Measurements from ENCODE around the gene CAPN15.

The CAPN15 gene

DNA sequence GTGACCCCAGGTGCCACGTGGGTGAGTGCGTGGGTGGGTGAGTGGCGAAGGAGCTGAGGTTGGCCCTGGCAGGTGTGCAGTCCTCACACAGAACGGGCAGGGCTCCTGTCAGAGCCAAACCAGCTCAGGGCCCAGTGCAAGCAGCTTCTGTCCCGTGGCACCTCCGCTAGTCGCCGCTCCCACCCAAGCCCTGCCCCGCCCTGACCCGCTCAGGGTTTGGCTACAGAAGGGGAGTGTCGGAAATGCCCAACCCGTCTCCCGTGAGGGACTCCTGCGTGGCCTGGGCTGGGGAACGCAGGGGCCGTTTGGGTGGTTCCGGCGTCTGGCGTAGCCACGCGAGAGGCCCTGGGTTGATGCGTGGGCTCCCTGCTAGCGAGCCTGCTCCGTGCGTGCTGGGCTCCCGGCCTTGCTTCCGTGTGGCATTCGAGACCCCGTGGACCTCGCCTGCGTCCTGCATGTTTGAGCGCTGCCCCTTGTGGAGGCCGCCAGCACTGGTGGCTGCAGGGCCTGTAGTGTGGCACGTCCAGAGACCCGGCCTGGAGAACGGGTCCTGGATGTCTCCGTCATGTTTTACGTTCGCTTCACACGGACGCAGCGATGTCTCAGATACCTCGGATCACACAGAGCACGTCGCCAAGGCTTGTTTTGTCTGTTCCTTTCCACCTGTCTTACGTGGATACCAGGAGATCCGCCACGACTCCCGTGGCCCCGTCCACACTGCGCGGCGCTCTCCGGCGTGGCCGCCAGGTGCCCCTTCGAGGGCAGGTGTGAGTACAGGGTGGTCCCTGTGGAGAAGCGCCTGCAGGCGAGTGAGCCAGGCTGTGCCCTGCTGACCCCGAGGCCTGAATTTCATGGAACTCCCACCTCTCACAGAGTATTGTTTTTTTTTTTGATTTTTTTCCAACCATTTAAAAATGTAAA, 10.2 kb downstream of the CAPN15 start:
- no peak overlapping the region for H3K4me3 ChIP-seq (ENCODE audit: low read depth, low read length)
- peaks cover 16% of the 10 kb centered on the region; the same call in 1 of the 2 replicates for H3K36me3 ChIP-seq (ENCODE audit: control insufficient read depth, insufficient read depth, low read length)
- no peak overlapping the region for H3K27ac ChIP-seq (ENCODE audit: low read depth, low read length)
- no peak overlapping the region for H3K9ac ChIP-seq (ENCODE audit: low read depth, low read length)
- H3K9me3 ChIP-seq (ENCODE audit: control insufficient read depth, insufficient read depth, low read length) = no peaks in the 10 kb centered on the region
- no peaks in the 10 kb centered on the region for H3K4me1 ChIP-seq (ENCODE audit: control insufficient read depth, insufficient read depth, low read length)
- no peaks in the 10 kb centered on the region for H3K27me3 ChIP-seq (ENCODE audit: control insufficient read depth, insufficient read depth, low read length)

DNA sequence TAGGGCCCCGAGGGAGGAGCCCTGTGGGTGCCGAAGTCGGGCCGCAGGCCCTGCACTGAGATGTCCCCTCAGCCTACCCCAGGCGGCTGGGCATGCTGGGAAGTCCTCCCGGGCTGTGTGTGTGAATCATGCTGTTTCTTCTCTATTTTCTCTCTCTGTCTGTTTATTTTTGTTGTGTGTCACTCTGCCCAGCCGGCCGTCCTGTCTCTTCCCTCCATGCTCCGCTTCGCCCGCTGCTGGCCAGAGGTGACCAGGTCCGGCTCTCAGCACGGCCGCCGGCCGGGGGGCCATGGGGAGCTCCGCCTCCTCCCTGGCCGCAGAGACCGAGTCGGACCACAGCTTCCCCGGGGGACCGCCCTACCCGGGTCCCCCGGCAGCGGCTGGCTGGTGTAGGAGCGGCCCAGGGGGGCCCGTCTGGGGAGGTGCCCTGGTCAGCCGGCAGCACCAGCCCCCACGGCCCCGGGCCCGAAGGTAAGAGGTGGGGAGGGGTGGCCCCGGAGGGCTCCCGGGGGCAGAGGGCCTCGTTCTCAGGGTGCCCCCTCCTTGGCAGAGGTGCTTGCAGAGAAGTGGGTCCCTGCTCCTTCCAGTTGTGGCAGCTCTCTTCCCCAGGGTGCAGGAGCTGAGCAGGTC, 12.5 kb downstream of the CAPN15 start:
- Histone ChIP-seq H3K9me3 (ENCODE audit: control insufficient read depth, insufficient read depth, low read length) (no peaks in the 10 kb centered on the region), H3K36me3 (ENCODE audit: control insufficient read depth, insufficient read depth, low read length) (peaks cover 16% of the 10 kb centered on the region; the same call in 1 of the 2 replicates), H3K4me1 (ENCODE audit: control insufficient read depth, insufficient read depth, low read length) (no peaks in the 10 kb centered on the region), H3K27me3 (ENCODE audit: control insufficient read depth, insufficient read depth, low read length) (no peaks in the 10 kb centered on the region), H3K27ac (ENCODE audit: low read depth, low read length) (no peak overlapping the region), H3K4me3 (ENCODE audit: low read depth, low read length) (no peak overlapping the region), H3K9ac (ENCODE audit: low read depth, low read length) (no peak overlapping the region)

GRCh38 chr16:540645-541340, 13.3 kb downstream of the CAPN15 start:
- no peaks in the 10 kb centered on the region for H3K4me1 ChIP-seq (ENCODE audit: control insufficient read depth, insufficient read depth, low read length)
- no peak overlapping the region for H3K4me3 ChIP-seq (ENCODE audit: low read depth, low read length)
- H3K27ac ChIP-seq (ENCODE audit: low read depth, low read length) = no peak overlapping the region
- peaks cover 16% of the 10 kb centered on the region; the same call in 1 of the 2 replicates for H3K36me3 ChIP-seq (ENCODE audit: control insufficient read depth, insufficient read depth, low read length)
- no peaks in the 10 kb centered on the region for H3K27me3 ChIP-seq (ENCODE audit: control insufficient read depth, insufficient read depth, low read length)
- no peak overlapping the region for H3K9ac ChIP-seq (ENCODE audit: low read depth, low read length)
- H3K9me3 ChIP-seq (ENCODE audit: control insufficient read depth, insufficient read depth, low read length) = no peaks in the 10 kb centered on the region

DNA sequence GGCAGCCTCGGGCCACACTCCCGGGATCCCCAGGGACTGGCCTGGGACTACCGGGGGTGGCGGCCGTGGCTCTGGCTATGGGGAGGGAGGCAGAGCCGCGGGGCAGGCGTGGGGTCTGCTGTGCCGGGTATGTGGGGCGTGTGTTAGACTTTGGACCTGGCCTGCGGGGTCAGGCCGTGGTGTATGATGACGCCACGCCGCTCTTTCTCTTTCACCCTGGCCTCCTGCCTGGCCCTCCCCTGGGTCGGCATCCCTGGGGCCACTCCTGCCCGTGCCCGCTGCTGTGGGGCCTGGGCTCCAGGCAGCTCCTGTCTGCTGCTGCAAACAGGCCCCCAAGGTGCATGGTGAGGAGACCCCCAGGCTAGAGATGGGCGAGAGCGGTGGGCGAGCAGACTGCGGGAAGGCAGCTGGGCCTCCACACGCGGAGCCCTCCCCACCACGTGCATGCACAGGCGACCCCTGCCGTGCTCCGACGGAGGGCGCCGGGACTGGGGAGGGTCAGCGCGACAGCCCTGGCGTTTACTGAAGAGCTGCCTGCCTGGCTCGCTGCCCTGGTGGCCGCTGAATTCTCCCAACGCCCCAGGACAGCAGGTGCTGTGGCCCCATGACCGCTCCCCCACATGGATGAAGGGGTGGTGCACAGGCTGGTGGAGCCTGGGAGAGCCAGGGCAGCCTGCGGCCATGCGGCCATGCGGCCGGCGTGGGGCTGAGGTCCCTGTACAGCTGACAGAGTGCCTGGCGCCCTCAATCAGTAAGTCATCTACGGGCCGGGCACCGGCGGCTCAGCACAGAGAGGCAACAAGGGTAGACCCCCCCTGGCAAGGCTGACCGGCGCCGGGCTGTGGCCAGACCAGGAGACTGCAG, 16.0 kb downstream of the CAPN15 start:
- no peaks in the 10 kb centered on the region for H3K27me3 ChIP-seq (ENCODE audit: control insufficient read depth, insufficient read depth, low read length)
- H3K9me3 ChIP-seq (ENCODE audit: control insufficient read depth, insufficient read depth, low read length) = no peaks in the 10 kb centered on the region
- H3K9ac ChIP-seq (ENCODE audit: low read depth, low read length) = no peak overlapping the region
- no peak overlapping the region for H3K27ac ChIP-seq (ENCODE audit: low read depth, low read length)
- H3K36me3 ChIP-seq (ENCODE audit: control insufficient read depth, insufficient read depth, low read length) = peaks cover 6% of the 10 kb centered on the region; the same call in 1 of the 2 replicates
- no peaks in the 10 kb centered on the region for H3K4me1 ChIP-seq (ENCODE audit: control insufficient read depth, insufficient read depth, low read length)
- no peak overlapping the region for H3K4me3 ChIP-seq (ENCODE audit: low read depth, low read length)

DNA sequence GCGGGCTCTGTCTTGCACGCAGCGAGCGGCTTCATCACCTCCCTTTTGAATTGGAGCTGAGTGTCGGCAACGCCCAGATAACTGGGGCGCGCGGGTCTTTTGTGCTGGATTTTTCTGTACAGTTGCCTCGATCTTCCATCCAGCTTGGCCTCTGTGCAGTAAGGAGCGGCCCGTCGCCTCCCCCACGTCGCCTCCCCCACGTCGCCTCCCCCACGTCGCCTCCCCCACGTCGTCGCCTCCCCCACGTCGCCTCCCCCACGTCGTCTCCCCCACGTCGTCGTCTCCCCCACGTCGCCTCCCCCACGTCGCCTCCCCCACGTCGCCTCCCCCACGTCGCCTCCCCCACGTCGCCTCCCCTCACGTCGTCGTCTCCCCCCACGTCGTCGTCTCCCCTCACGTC, 17.0 kb downstream of the CAPN15 start:
- Histone ChIP-seq H3K9ac (ENCODE audit: low read depth, low read length) (no peak overlapping the region), H3K4me1 (ENCODE audit: control insufficient read depth, insufficient read depth, low read length) (no peaks in the 10 kb centered on the region), H3K27me3 (ENCODE audit: control insufficient read depth, insufficient read depth, low read length) (no peaks in the 10 kb centered on the region), H3K4me3 (ENCODE audit: low read depth, low read length) (no peak overlapping the region), H3K9me3 (ENCODE audit: control insufficient read depth, insufficient read depth, low read length) (no peaks in the 10 kb centered on the region), H3K27ac (ENCODE audit: low read depth, low read length) (no peak overlapping the region), H3K36me3 (ENCODE audit: control insufficient read depth, insufficient read depth, low read length) (peaks cover 6% of the 10 kb centered on the region; the same call in 1 of the 2 replicates)

GRCh38 chr16:546909-547770, 19.6 kb downstream of the CAPN15 start:
- Histone ChIP-seq H3K36me3 (ENCODE audit: control insufficient read depth, insufficient read depth, low read length) (peaks cover 13% of the 10 kb centered on the region), H3K4me1 (ENCODE audit: control insufficient read depth, insufficient read depth, low read length) (no peaks in the 10 kb centered on the region), H3K9ac (ENCODE audit: low read depth, low read length) (no peak overlapping the region), H3K4me3 (ENCODE audit: low read depth, low read length) (no peak overlapping the region), H3K9me3 (ENCODE audit: control insufficient read depth, insufficient read depth, low read length) (no peaks in the 10 kb centered on the region), H3K27me3 (ENCODE audit: control insufficient read depth, insufficient read depth, low read length) (no peaks in the 10 kb centered on the region), H3K27ac (ENCODE audit: low read depth, low read length) (no peak overlapping the region)

DNA sequence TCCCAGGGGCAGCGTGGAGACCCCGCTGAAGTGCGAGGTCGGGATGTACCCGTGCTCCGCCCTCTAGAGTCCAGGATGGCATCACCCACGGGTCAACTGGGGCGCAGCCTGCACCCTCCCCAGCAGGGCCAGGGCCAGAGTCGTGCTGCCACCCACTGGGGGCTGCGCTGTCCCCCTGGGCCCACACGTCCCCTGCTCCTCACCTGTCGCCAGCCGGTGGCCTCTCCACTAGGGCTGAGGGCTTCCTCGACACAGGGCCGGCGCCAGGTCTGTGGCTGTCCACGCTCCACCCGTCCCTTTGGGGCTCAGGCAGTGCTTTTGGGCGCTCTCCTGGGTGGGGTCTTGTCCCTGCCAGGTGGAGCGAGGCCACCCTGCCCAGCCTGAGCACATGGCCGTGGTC, 21.1 kb downstream of the CAPN15 start:
- no peak overlapping the region for H3K4me3 ChIP-seq (ENCODE audit: low read depth, low read length)
- no peaks in the 10 kb centered on the region for H3K4me1 ChIP-seq (ENCODE audit: control insufficient read depth, insufficient read depth, low read length)
- peaks cover 17% of the 10 kb centered on the region for H3K36me3 ChIP-seq (ENCODE audit: control insufficient read depth, insufficient read depth, low read length)
- no peak overlapping the region for H3K9ac ChIP-seq (ENCODE audit: low read depth, low read length)
- no peaks in the 10 kb centered on the region for H3K27me3 ChIP-seq (ENCODE audit: control insufficient read depth, insufficient read depth, low read length)
- H3K9me3 ChIP-seq (ENCODE audit: control insufficient read depth, insufficient read depth, low read length) = no peaks in the 10 kb centered on the region
- H3K27ac ChIP-seq (ENCODE audit: low read depth, low read length) = no peak overlapping the region

DNA sequence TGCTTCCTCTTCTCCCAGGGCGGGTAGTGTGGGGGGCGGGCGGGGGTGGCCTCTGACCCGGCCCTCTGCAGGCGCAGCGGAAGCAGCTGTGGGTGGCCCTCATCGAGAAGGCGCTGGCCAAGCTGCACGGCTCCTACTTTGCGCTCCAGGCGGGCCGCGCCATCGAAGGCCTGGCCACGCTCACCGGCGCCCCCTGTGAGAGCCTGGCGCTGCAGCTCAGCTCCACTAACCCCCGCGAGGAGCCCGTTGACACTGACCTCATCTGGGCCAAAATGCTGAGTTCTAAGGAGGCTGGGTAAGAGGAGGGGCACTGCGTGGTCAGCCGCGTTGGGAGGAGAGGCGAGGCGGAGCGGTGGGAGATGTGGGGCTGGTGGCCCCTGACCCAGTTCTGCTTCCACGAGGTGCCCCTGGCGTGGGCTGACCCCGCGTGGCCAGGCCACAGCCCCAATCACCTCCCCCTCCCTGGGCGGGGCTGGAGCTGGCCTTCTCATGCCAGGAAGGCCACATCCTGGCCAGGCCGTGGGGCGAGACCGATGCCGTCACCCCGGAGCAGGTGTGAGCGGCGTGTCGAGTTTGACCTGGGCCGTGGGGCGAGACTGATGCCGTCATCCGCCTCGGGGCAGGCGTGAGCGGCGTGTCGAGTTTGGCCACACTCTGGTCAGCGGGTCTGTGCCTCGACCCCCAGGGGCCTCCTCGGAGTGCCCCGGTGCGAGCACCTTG, 22.2 kb downstream of the CAPN15 start:
- H3K27me3 ChIP-seq (ENCODE audit: control insufficient read depth, insufficient read depth, low read length) = no peaks in the 10 kb centered on the region
- no peaks in the 10 kb centered on the region for H3K4me1 ChIP-seq (ENCODE audit: control insufficient read depth, insufficient read depth, low read length)
- no peak overlapping the region for H3K4me3 ChIP-seq (ENCODE audit: low read depth, low read length)
- H3K36me3 ChIP-seq (ENCODE audit: control insufficient read depth, insufficient read depth, low read length) = peaks cover 17% of the 10 kb centered on the region
- no peak overlapping the region for H3K27ac ChIP-seq (ENCODE audit: low read depth, low read length)
- no peaks in the 10 kb centered on the region for H3K9me3 ChIP-seq (ENCODE audit: control insufficient read depth, insufficient read depth, low read length)
- no peak overlapping the region for H3K9ac ChIP-seq (ENCODE audit: low read depth, low read length)

GRCh38 chr16:551210-551609, 23.7 kb downstream of the CAPN15 start:
- Histone ChIP-seq H3K4me1 (ENCODE audit: control insufficient read depth, insufficient read depth, low read length) (no peaks in the 10 kb centered on the region), H3K27me3 (ENCODE audit: control insufficient read depth, insufficient read depth, low read length) (no peaks in the 10 kb centered on the region), H3K4me3 (ENCODE audit: low read depth, low read length) (no peak overlapping the region), H3K27ac (ENCODE audit: low read depth, low read length) (no peak overlapping the region), H3K36me3 (ENCODE audit: control insufficient read depth, insufficient read depth, low read length) (peaks cover 17% of the 10 kb centered on the region), H3K9ac (ENCODE audit: low read depth, low read length) (no peak overlapping the region), H3K9me3 (ENCODE audit: control insufficient read depth, insufficient read depth, low read length) (no peaks in the 10 kb centered on the region)

Measured in HUES48 (cell line).